CD4-positive, alpha-beta T cell treated with Interleukin-1 beta for 1 hour (primary cell): Measurements from ENCODE around the gene NKX2-4.

Source experiments
- DNase-seq, 2 donors: peaks; one replicate each; pipeline ENCODE4 v3.0.0-alpha.2; 2020 to 2022

NKX2-4 gene

GRCh38 chr20:21358737-21359136 lies 38.6 kb downstream of the NKX2-4 start:
- DNase-seq = no peak

- DNase-seq = no peak
These were observed 39.5 kb downstream of the NKX2-4 start for GRCh38 chr20:21357844-21358243.

- no peak for DNase-seq
These were observed 40.9 kb downstream of the NKX2-4 start for GRCh38 chr20:21356386-21356785.

GRCh38 chr20:21355981-21356380 lies 41.3 kb downstream of the NKX2-4 start:
- DNase-seq = no peak

- no peak for DNase-seq
These were observed 44.1 kb downstream of the NKX2-4 start for GRCh38 chr20:21353236-21353635.

GRCh38 chr20:21352703-21353102 lies 44.6 kb downstream of the NKX2-4 start:
- no peak for DNase-seq
